Left lung (tissue), 10 donors: ENCODE data around the gene PPP2R3B. TPM values are rescaled to one million over a fixed set of nuclear protein-coding genes. Genes with fewer than 3 reads are reported as not detected.
A peak's percentile ranks its signal among the peaks of the same experiment; 100 is the strongest.

Source experiments
- ATAC-seq: fragments of 200-7000 bp; cut with Tn5 transposase; one replicate; pipeline ENCODE4 v1.9.1; 2020; ENCODE audit warnings: moderate library complexity
- DNase-seq, 4 donors: peaks; one replicate each; pipeline ENCODE4 v3.0.0-alpha.2; 2013 to 2020
- H3K27ac ChIP-seq, 2 donors: fragments of 200-600 bp; sonication (generic) in 1 of 2; one replicate each; pipeline versions ENCODE4 v1.5.0 to v1.8.0; 2020 to 2021
- H3K27me3 ChIP-seq, 2 donors: fragments of 200-600 bp; sonication (generic) in 1 of 2; one replicate each; pipeline versions ENCODE4 v1.5.0 to v1.8.0; 2020 to 2021
- H3K36me3 ChIP-seq, 2 donors: fragments of 200-600 bp; sonication (generic) in 1 of 2; one replicate each; pipeline versions ENCODE4 v1.5.0 to v1.8.0; 2020 to 2021
- H3K4me1 ChIP-seq, 2 donors: fragments of 200-600 bp; one replicate each; pipeline ENCODE4 v1.8.0; 2021
- H3K4me3 ChIP-seq, 2 donors: fragments of 200-600 bp; sonication (generic) in 1 of 2; one replicate each; pipeline versions ENCODE4 v1.5.0 to v1.8.0; 2020 to 2021; ENCODE audit warnings: mild to moderate bottlenecking in 1 of 2
- H3K9me3 ChIP-seq, 2 donors: fragments of 200-600 bp; sonication (generic) in 1 of 2; one replicate each; pipeline versions ENCODE4 v1.5.0 to v1.8.0; 2020 to 2021
- intact Hi-C, 2 donors: fragments of 100-400 bp; cut with DNase I; formaldehyde crosslinking; loops; one replicate each; pipeline versions ENCODE4 v1.11.2 to v1.14.2; 2022
- polyA plus RNA-seq, 6 donors: library from polyadenylated mRNA; unstranded; fragments of 120-200 nt; gene quantifications; one replicate each; pipeline ENCODE4 v1.2.1, GENCODE V29; 2013; ENCODE audit not compliant: insufficient read length in 6 of 6
- total RNA-seq, 2 donors: library from RNA; stranded (reverse); fragmentation: NEBNext Ultra II Directional; extraction: Animal tissue kit (Norgen Biotek cat#: 25700); gene quantifications; one replicate each; pipeline ENCODE4 v1.2.1, GENCODE V29; 2021
- TF ChIP-seq, protein P1 (sequence below), 2 donors: fragments of 200-600 bp; sonication (generic) in 1 of 2; IDR thresholded peaks; one replicate each; pipeline versions ENCODE4 v1.5.0 to v1.8.0; 2021; ENCODE audit warnings: antibody characterized with exemption in 2 of 2
- donor health status: DM: no; HTN: yes; CAD: no.
- donor health status: DM: no; HTN: no; CAD: no.

The PPP2R3B gene
- total and polyA plus RNA-seq, 8 donors, result 11.2 to 35.2 (median 20.5) TPM

- Histone ChIP-seq H3K36me3 (peaks cover 0 to 30% of the 10 kb centered on the region in 2 donors), H3K27ac (no peak overlapping the region), H3K27me3 (no peaks in the 10 kb centered on the region), H3K4me1 (no peaks in the 10 kb centered on the region), H3K4me3 (no peak overlapping the region), H3K9me3 (peaks cover 0 to 42% of the 10 kb centered on the region in 2 donors)
- DNase-seq (peak in 1 of 4 donors; percentile 65), ATAC-seq (no peak)
- intact Hi-C loops, result no loop called here
- TF ChIP-seq, protein P1, sequence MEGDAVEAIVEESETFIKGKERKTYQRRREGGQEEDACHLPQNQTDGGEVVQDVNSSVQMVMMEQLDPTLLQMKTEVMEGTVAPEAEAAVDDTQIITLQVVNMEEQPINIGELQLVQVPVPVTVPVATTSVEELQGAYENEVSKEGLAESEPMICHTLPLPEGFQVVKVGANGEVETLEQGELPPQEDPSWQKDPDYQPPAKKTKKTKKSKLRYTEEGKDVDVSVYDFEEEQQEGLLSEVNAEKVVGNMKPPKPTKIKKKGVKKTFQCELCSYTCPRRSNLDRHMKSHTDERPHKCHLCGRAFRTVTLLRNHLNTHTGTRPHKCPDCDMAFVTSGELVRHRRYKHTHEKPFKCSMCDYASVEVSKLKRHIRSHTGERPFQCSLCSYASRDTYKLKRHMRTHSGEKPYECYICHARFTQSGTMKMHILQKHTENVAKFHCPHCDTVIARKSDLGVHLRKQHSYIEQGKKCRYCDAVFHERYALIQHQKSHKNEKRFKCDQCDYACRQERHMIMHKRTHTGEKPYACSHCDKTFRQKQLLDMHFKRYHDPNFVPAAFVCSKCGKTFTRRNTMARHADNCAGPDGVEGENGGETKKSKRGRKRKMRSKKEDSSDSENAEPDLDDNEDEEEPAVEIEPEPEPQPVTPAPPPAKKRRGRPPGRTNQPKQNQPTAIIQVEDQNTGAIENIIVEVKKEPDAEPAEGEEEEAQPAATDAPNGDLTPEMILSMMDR (IDR thresholded peaks at IDR 0.05), result no peak
Observed at GRCh38 chrX:358651-359143, 28.0 kb downstream of the PPP2R3B start.

DNA sequence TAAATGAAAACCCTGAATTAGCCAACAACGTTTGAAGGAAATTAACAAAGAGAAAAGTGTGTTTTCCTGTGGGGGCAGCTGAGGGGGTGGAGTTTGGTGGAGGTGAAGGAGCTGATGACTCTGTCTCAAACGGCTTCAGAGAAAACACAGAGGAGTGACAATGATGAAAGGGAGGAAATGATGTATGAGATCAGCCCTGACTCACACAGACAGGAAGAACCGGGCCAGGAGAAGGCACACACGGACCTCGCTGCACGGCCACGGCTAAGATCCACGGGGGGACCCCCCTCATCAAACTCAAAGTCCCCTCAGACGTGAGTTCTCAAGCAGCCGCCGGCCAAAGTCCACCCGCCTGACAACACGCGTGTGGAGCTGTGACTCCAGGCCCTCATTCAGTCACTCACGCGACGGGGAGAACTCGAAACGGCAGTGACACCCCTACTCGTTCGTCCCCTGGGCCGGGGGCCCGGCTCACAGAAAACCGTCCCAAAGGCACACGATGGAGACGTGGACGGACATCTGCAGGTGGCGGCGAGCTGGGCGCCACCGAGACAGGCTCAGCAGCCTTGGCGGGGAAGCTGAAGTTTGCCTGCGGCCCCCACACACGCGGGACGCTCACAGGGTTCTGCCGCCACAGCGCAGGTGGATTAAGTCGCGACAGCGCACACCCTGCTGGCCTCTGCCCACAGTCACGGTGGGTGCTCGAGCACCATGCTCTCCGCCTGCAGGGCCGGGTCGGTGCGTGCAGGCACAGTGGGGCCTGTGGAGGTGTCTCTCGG is 28.8 kb downstream of the PPP2R3B start:
- H3K27me3 ChIP-seq, result no peaks in the 10 kb centered on the region
- H3K36me3 ChIP-seq, result peaks cover 0 to 30% of the 10 kb centered on the region in 2 donors
- H3K9me3 ChIP-seq, result peaks cover 0 to 38% of the 10 kb centered on the region in 2 donors
- no peak overlapping the region for H3K4me3 ChIP-seq
- peak in 1 of 4 donors; percentile 74 for DNase-seq
- TF ChIP-seq, protein P1 (IDR thresholded peaks at IDR 0.05), result no peak
- H3K4me1 ChIP-seq, result no peaks in the 10 kb centered on the region
- intact Hi-C loops, result no loop called here
- no peak for ATAC-seq
- peak overlapping the region in 1 of 2 donors; percentile 62 for H3K27ac ChIP-seq

GRCh38 chrX:357035-357692 is 29.5 kb downstream of the PPP2R3B start:
- ATAC-seq, result no peak
- no peaks in the 10 kb centered on the region for H3K27me3 ChIP-seq
- peaks cover 0 to 36% of the 10 kb centered on the region in 2 donors for H3K36me3 ChIP-seq
- H3K27ac ChIP-seq, result peak overlapping the region in 1 of 2 donors; percentile 62
- H3K4me1 ChIP-seq, result no peaks in the 10 kb centered on the region
- intact Hi-C loops, result no loop called here
- H3K9me3 ChIP-seq, result peaks cover 0 to 36% of the 10 kb centered on the region in 2 donors
- TF ChIP-seq, protein P1 (IDR thresholded peaks at IDR 0.05), result no peak
- DNase-seq, result no peak
- no peak overlapping the region for H3K4me3 ChIP-seq

- TF ChIP-seq, protein P1 (IDR thresholded peaks at IDR 0.05), result no peak
- peak in 1 of 4 donors; percentile 43 for DNase-seq
- H3K9me3 ChIP-seq, result peaks cover 0 to 32% of the 10 kb centered on the region in 2 donors
- H3K4me1 ChIP-seq, result no peaks in the 10 kb centered on the region
- H3K27me3 ChIP-seq, result no peaks in the 10 kb centered on the region
- H3K27ac ChIP-seq, result peak overlapping the region in 1 of 2 donors; percentile 62
- H3K4me3 ChIP-seq, result no peak overlapping the region
- intact Hi-C loops, result no loop called here
- no peak for ATAC-seq
- peaks cover 0 to 32% of the 10 kb centered on the region in 2 donors for H3K36me3 ChIP-seq
Observed at GRCh38 chrX:356385-357034, 30.2 kb downstream of the PPP2R3B start.
